ENCODE measurements around the gene SPOCD1.

DNA sequence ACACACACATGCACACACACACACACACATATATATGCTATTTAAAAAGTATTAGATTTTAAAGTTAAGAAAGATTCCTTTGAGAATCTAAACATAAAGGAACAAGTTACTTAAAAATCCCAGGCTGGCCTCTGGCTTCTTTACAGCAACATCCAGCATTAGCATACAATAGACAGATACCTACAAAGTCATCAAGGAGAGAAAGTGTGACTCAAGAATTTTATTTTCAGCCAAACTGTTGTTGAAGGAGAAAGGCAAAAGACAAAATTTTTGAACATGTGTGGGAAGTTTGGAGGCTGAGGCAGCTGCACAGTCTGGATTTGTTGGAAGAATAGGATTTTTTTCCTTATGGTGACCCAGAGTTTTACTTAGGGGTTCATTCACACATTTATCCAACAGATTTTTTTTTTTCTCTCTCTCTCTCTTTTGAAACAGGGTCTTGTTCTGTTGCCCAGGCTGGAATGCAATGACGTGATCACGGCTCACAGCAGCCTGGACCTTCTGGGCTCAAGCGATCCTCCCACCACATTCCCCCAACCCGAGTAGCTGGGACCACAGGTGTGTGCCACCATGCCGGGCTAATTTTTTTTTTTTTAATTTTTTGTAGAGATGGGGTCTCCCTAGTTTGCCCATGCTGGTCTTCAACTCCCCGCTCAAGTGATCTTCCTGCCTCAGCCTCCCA lies 24.0 kb upstream of the SPOCD1 start:
- TF ChIP-seq, protein P1, sequence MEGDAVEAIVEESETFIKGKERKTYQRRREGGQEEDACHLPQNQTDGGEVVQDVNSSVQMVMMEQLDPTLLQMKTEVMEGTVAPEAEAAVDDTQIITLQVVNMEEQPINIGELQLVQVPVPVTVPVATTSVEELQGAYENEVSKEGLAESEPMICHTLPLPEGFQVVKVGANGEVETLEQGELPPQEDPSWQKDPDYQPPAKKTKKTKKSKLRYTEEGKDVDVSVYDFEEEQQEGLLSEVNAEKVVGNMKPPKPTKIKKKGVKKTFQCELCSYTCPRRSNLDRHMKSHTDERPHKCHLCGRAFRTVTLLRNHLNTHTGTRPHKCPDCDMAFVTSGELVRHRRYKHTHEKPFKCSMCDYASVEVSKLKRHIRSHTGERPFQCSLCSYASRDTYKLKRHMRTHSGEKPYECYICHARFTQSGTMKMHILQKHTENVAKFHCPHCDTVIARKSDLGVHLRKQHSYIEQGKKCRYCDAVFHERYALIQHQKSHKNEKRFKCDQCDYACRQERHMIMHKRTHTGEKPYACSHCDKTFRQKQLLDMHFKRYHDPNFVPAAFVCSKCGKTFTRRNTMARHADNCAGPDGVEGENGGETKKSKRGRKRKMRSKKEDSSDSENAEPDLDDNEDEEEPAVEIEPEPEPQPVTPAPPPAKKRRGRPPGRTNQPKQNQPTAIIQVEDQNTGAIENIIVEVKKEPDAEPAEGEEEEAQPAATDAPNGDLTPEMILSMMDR (IDR thresholded peaks at IDR 0.05; ENCODE audit: low read depth, low read length): no peak
- TF ChIP-seq POLR2A (IDR thresholded peaks at IDR 0.05; ENCODE audit: extremely low read depth, insufficient read length): no peak
- TF ChIP-seq, protein P2, sequence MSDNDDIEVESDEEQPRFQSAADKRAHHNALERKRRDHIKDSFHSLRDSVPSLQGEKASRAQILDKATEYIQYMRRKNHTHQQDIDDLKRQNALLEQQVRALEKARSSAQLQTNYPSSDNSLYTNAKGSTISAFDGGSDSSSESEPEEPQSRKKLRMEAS (IDR thresholded peaks at IDR 0.05; ENCODE audit: low read depth, low read length): no peak
